NB4 (cell line): ENCODE results near the gene LRRC56.

Source experiments
- DNase-seq: peaks from one replicate; pipeline ENCODE4 v3.0.0; 2010; ENCODE audit warnings: low read depth
- H3K4me3 ChIP-seq: one replicate; pipeline ENCODE4 v1.5.1; 2011; ENCODE audit warnings: mild to moderate bottlenecking, low read depth, low read length, moderate library complexity
- CTCF ChIP-seq: IDR thresholded peaks from one replicate; pipeline ENCODE4 v1.5.1; 2012; ENCODE audit warnings: low read depth, low read length
- MAX ChIP-seq: IDR thresholded peaks from 2 replicates; pipeline ENCODE4 v1.6.1; 2011; ENCODE audit warnings: low read depth, low read length
- MYC ChIP-seq: IDR thresholded peaks from 2 replicates; pipeline ENCODE4 v1.6.1; 2011; ENCODE audit warnings: low read depth, low read length
- POLR2A ChIP-seq: IDR thresholded peaks from 2 replicates; pipeline ENCODE4 v1.6.1; 2011; ENCODE audit warnings: mild to moderate bottlenecking; ENCODE audit not compliant: insufficient read length; ENCODE audit errors: extremely low read depth

Gene LRRC56

GRCh38 chr11:494761-495536 lies 42.4 kb upstream of the LRRC56 start:
- no peak for TF ChIP-seq MAX
- TF ChIP-seq CTCF: no peak
- TF ChIP-seq POLR2A: no peak
- TF ChIP-seq MYC: no peak
- no peak overlapping the region for H3K4me3 ChIP-seq
- DNase-seq: no peak

GRCh38 chr11:495537-495931 lies 41.8 kb upstream of the LRRC56 start:
- H3K4me3 ChIP-seq: no peak overlapping the region
- no peak for DNase-seq
- TF ChIP-seq MYC (no peak), POLR2A (no peak), MAX (no peak)

GRCh38 chr11:496834-497564 lies 40.3 kb upstream of the LRRC56 start:
- TF ChIP-seq CTCF: no peak
- peak; percentile 39; the same call in 1 of the 2 replicates for TF ChIP-seq MYC
- no peak for TF ChIP-seq POLR2A
- peak; percentile 85 for TF ChIP-seq MAX
- no peak overlapping the region for H3K4me3 ChIP-seq
- no peak for DNase-seq

GRCh38 chr11:497565-498296 lies 39.6 kb upstream of the LRRC56 start:
- no peak overlapping the region for H3K4me3 ChIP-seq
- DNase-seq: no peak
- no peak for TF ChIP-seq MYC
- no peak for TF ChIP-seq CTCF
- TF ChIP-seq POLR2A: no peak
- TF ChIP-seq MAX: no peak

GRCh38 chr11:498297-499181 lies 38.8 kb upstream of the LRRC56 start:
- no peak overlapping the region for H3K4me3 ChIP-seq
- DNase-seq: no peak
- TF ChIP-seq POLR2A (no peak), MAX (no peak), CTCF (no peak), MYC (no peak)
